ENCODE results near the gene BMERB1.

BMERB1 gene

GRCh38 chr16:15515992-15516391, 81.6 kb downstream of the BMERB1 start:
- no peak for DNase-seq
- intact Hi-C loops (cut with DNase I; ENCODE audit: low total_unique reads): no loop called here
- Histone ChIP-seq H3K9me3 (no peaks in the 10 kb centered on the region), H3K4me3 (no peak overlapping the region), H3K36me3 (peaks cover 9 to 23% (median 16%) of the 10 kb centered on the region in 3 donors), H3K27me3 (no peaks in the 10 kb centered on the region), H3K4me1 (peaks cover 0 to 14% (median 6%) of the 10 kb centered on the region in 4 donors), H3K27ac (no peak overlapping the region)
- no peak for TF ChIP-seq CTCF (IDR thresholded peaks at IDR 0.05)

GRCh38 chr16:15516609-15517008, 82.2 kb downstream of the BMERB1 start:
- TF ChIP-seq CTCF (IDR thresholded peaks at IDR 0.05): no peak
- Histone ChIP-seq H3K4me1 (peaks cover 0 to 16% (median 8%) of the 10 kb centered on the region in 4 donors), H3K9me3 (no peaks in the 10 kb centered on the region), H3K4me3 (no peak overlapping the region), H3K27ac (no peak overlapping the region), H3K36me3 (peaks cover 9 to 23% (median 16%) of the 10 kb centered on the region in 3 donors), H3K27me3 (no peaks in the 10 kb centered on the region)
- intact Hi-C loops (cut with DNase I; ENCODE audit: low total_unique reads): no loop called here
- DNase-seq: no peak

DNA sequence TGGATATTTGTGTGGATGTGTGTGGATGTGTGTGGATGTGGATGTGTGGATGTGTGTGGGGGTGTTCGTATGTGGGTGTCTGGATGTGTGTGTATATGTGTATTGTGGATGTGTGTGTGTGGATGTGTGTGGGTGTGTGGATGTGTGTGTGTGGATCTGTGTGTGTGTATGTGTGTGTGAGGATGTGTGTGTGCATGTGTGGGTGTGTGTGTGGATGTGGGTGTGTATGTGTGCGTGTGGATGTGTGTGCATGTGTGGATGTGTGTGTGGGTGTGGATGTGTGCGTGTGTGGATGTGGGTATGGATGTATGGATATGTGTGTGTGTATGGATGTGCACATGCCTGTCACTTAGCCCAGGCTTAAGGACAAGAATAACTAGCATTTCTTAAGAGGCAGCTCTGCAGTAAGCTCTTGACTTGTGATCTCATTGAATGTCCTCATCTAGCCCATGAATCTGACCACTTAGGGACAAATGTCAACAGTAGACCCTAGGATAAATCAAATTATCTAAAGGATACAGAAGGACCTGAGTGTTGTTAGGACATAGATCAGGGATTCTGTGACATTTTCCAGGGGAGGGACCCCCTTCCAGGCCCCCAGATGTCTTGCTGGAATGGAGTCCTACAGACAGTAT, 83.5 kb downstream of the BMERB1 start:
- Histone ChIP-seq H3K4me1 (peaks cover 0 to 19% (median 8%) of the 10 kb centered on the region in 4 donors), H3K36me3 (peaks cover 9 to 23% (median 16%) of the 10 kb centered on the region in 3 donors), H3K4me3 (no peak overlapping the region), H3K9me3 (no peaks in the 10 kb centered on the region), H3K27ac (no peak overlapping the region), H3K27me3 (no peaks in the 10 kb centered on the region)
- DNase-seq: no peak
- intact Hi-C loops (cut with DNase I; ENCODE audit: low total_unique reads): no loop called here
- TF ChIP-seq CTCF (IDR thresholded peaks at IDR 0.05): no peak

- peaks cover 0 to 19% (median 8%) of the 10 kb centered on the region in 4 donors for H3K4me1 ChIP-seq
- intact Hi-C loops (cut with DNase I; ENCODE audit: low total_unique reads): no loop called here
These were observed 84.3 kb downstream of the BMERB1 start for GRCh38 chr16:15518381-15519351.

DNA sequence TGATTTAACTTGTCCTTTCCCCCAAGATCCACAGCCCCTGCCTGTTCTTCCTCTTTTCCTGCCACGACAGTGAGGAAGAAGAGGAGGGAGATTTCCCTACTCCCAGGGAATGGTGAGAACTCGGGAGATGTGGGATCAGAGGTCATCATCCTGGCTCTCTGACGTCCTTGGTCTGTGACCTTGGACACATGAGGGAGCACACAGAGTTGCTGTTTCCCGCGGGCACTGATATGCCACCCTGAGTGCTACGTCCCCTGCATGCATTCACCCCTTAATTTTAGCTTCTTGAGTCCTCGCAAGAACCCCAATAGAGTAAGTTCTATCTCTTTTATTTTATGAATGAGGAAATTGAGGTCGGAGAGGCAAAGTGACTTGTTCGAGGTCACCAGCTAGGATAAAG, 85.4 kb downstream of the BMERB1 start:
- H3K27me3 ChIP-seq: no peaks in the 10 kb centered on the region
- DNase-seq: no peak
- peaks cover 9 to 23% (median 16%) of the 10 kb centered on the region in 3 donors for H3K36me3 ChIP-seq
- peaks cover 0 to 19% (median 8%) of the 10 kb centered on the region in 4 donors for H3K4me1 ChIP-seq
- intact Hi-C loops (cut with DNase I; ENCODE audit: low total_unique reads): no loop called here
- no peak overlapping the region for H3K27ac ChIP-seq
- H3K4me3 ChIP-seq: no peak overlapping the region
- H3K9me3 ChIP-seq: no peaks in the 10 kb centered on the region
- TF ChIP-seq CTCF (IDR thresholded peaks at IDR 0.05): no peak

More at GRCh38 chr16:15518381-15519351, 84.3 kb downstream of the BMERB1 start:
- Histone ChIP-seq H3K9me3 (no peaks in the 10 kb centered on the region), H3K27ac (no peak overlapping the region), H3K36me3 (peaks cover 9 to 23% (median 16%) of the 10 kb centered on the region in 3 donors), H3K4me3 (no peak overlapping the region), H3K27me3 (no peaks in the 10 kb centered on the region)
- peak; percentile 63 to 68 for DNase-seq
- TF ChIP-seq CTCF (IDR thresholded peaks at IDR 0.05): no peak
